ENCODE measurements around the gene HIC2. TPM values are rescaled to one million over a fixed set of nuclear protein-coding genes. Genes with fewer than 3 reads are reported as not detected.
"Not testable (repeated sequence)": the region's sequence is repeated elsewhere in the genome, so short reads cannot be mapped to it uniquely, and the experiment has no call there.

Gene HIC2
- total RNA-seq, result 44.2 and 44.3 TPM in 2 replicates
- long read RNA-seq, partial matches to known transcripts, result 0 of 4 reads
- long read RNA-seq, other reads (novel, unspliced or antisense), result 4 of 4 reads

- not testable (repeated sequence) for H3K36me3 Mint-ChIP-seq (ENCODE audit: low read depth); H3K27me3 Mint-ChIP-seq (ENCODE audit: low read depth); H3K27ac Mint-ChIP-seq (ENCODE audit: unreplicated experiment); DNase-seq (ENCODE audit: low read depth, low spot score); H3K4me1 Mint-ChIP-seq; H3K9me3 Mint-ChIP-seq
- H3K4me3 Mint-ChIP-seq, result peak within 1 kb of the TSS; percentile 80
Observed at GRCh38 chr22:21417227-21417746, at the start of gene HIC2. HIC2 (plus strand) TSS chr22:21417371; CDS start chr22:21442832, 25,461 bp downstream.

GRCh38 chr22:21368603-21369310 is 48.4 kb upstream of the HIC2 start:
- H3K9me3 Mint-ChIP-seq; H3K27ac Mint-ChIP-seq (ENCODE audit: unreplicated experiment); H3K27me3 Mint-ChIP-seq (ENCODE audit: low read depth); H3K36me3 Mint-ChIP-seq (ENCODE audit: low read depth); H3K4me3 Mint-ChIP-seq; H3K4me1 Mint-ChIP-seq; DNase-seq (ENCODE audit: low read depth, low spot score): not testable (repeated sequence)

- DNase-seq (ENCODE audit: low read depth, low spot score); H3K27me3 Mint-ChIP-seq (ENCODE audit: low read depth); H3K9me3 Mint-ChIP-seq; H3K4me3 Mint-ChIP-seq; H3K36me3 Mint-ChIP-seq (ENCODE audit: low read depth); H3K4me1 Mint-ChIP-seq; H3K27ac Mint-ChIP-seq (ENCODE audit: unreplicated experiment): not testable (repeated sequence)
Observed at GRCh38 chr22:21375880-21376279, 41.3 kb upstream of the HIC2 start.

GRCh38 chr22:21383701-21384467 is 33.3 kb upstream of the HIC2 start, which contains the start of gene RIMBP3B:
RIMBP3B (plus strand) TSS chr22:21383751; CDS start chr22:21383859, 108 bp downstream.
- not testable (repeated sequence) for H3K36me3 Mint-ChIP-seq (ENCODE audit: low read depth); H3K4me1 Mint-ChIP-seq

GRCh38 chr22:21384468-21385357 is 32.5 kb upstream of the HIC2 start:
- H3K27ac Mint-ChIP-seq (ENCODE audit: unreplicated experiment); H3K4me3 Mint-ChIP-seq; H3K27me3 Mint-ChIP-seq (ENCODE audit: low read depth); H3K36me3 Mint-ChIP-seq (ENCODE audit: low read depth); DNase-seq (ENCODE audit: low read depth, low spot score); H3K9me3 Mint-ChIP-seq; H3K4me1 Mint-ChIP-seq: not testable (repeated sequence)

More at GRCh38 chr22:21383701-21384467, 33.3 kb upstream of the HIC2 start, which contains the start of gene RIMBP3B:
- H3K9me3 Mint-ChIP-seq; H3K27ac Mint-ChIP-seq (ENCODE audit: unreplicated experiment); H3K27me3 Mint-ChIP-seq (ENCODE audit: low read depth); DNase-seq (ENCODE audit: low read depth, low spot score); H3K4me3 Mint-ChIP-seq: not testable (repeated sequence)

- H3K9me3 Mint-ChIP-seq; H3K36me3 Mint-ChIP-seq (ENCODE audit: low read depth); H3K4me3 Mint-ChIP-seq; DNase-seq (ENCODE audit: low read depth, low spot score); H3K27me3 Mint-ChIP-seq (ENCODE audit: low read depth); H3K4me1 Mint-ChIP-seq; H3K27ac Mint-ChIP-seq (ENCODE audit: unreplicated experiment): not testable (repeated sequence)
Observed at GRCh38 chr22:21389480-21389879, 27.7 kb upstream of the HIC2 start.

- not testable (repeated sequence) for H3K4me3 Mint-ChIP-seq; H3K27me3 Mint-ChIP-seq (ENCODE audit: low read depth); H3K9me3 Mint-ChIP-seq; H3K27ac Mint-ChIP-seq (ENCODE audit: unreplicated experiment); H3K36me3 Mint-ChIP-seq (ENCODE audit: low read depth); H3K4me1 Mint-ChIP-seq; DNase-seq (ENCODE audit: low read depth, low spot score)
Observed at GRCh38 chr22:21390013-21390412, 27.2 kb upstream of the HIC2 start.

- not testable (repeated sequence) for H3K4me1 Mint-ChIP-seq; H3K27ac Mint-ChIP-seq (ENCODE audit: unreplicated experiment); H3K9me3 Mint-ChIP-seq; DNase-seq (ENCODE audit: low read depth, low spot score); H3K36me3 Mint-ChIP-seq (ENCODE audit: low read depth); H3K27me3 Mint-ChIP-seq (ENCODE audit: low read depth); H3K4me3 Mint-ChIP-seq
Observed at GRCh38 chr22:21394613-21395012, 22.6 kb upstream of the HIC2 start.

GRCh38 chr22:21401197-21401969 is 15.8 kb upstream of the HIC2 start:
- not testable (repeated sequence) for H3K36me3 Mint-ChIP-seq (ENCODE audit: low read depth); H3K4me1 Mint-ChIP-seq; H3K4me3 Mint-ChIP-seq; H3K27ac Mint-ChIP-seq (ENCODE audit: unreplicated experiment); H3K27me3 Mint-ChIP-seq (ENCODE audit: low read depth); H3K9me3 Mint-ChIP-seq; DNase-seq (ENCODE audit: low read depth, low spot score)

- not testable (repeated sequence) for H3K4me3 Mint-ChIP-seq; DNase-seq (ENCODE audit: low read depth, low spot score); H3K27me3 Mint-ChIP-seq (ENCODE audit: low read depth); H3K36me3 Mint-ChIP-seq (ENCODE audit: low read depth); H3K27ac Mint-ChIP-seq (ENCODE audit: unreplicated experiment); H3K4me1 Mint-ChIP-seq; H3K9me3 Mint-ChIP-seq
Observed at GRCh38 chr22:21402763-21403314, 14.3 kb upstream of the HIC2 start.

- not testable (repeated sequence) for H3K27ac Mint-ChIP-seq (ENCODE audit: unreplicated experiment); DNase-seq (ENCODE audit: low read depth, low spot score); H3K4me1 Mint-ChIP-seq; H3K36me3 Mint-ChIP-seq (ENCODE audit: low read depth); H3K4me3 Mint-ChIP-seq; H3K9me3 Mint-ChIP-seq; H3K27me3 Mint-ChIP-seq (ENCODE audit: low read depth)
Observed at GRCh38 chr22:21407139-21407538, 10.0 kb upstream of the HIC2 start.

GRCh38 chr22:21407792-21408191 is 9.4 kb upstream of the HIC2 start:
- H3K9me3 Mint-ChIP-seq, result not testable (repeated sequence)

More at GRCh38 chr22:21407792-21408191, 9.4 kb upstream of the HIC2 start:
- H3K4me3 Mint-ChIP-seq; H3K4me1 Mint-ChIP-seq; H3K36me3 Mint-ChIP-seq (ENCODE audit: low read depth); H3K27me3 Mint-ChIP-seq (ENCODE audit: low read depth); H3K27ac Mint-ChIP-seq (ENCODE audit: unreplicated experiment); DNase-seq (ENCODE audit: low read depth, low spot score): not testable (repeated sequence)

All from neural crest cell (in vitro differentiated cells).